Ascending aorta (tissue), 2 donors: Measurements from ENCODE around the gene ANKRD27. TPM values are rescaled to one million over a fixed set of nuclear protein-coding genes. Genes with fewer than 3 reads are reported as not detected.
"Not testable (repeated sequence)": the region's sequence is repeated elsewhere in the genome, so short reads cannot be mapped to it uniquely, and the experiment has no call there.

ENCODE experiments used
- DNase-seq, 2 donors: peaks; one replicate each; pipeline ENCODE4 v3.0.0-alpha.2; 2019; ENCODE audit warnings: low spot score in 2 of 2
- H3K27ac ChIP-seq, 2 donors: fragments of 200-600 bp; sonication (generic); one replicate each; pipeline ENCODE4 v1.5.1; 2016 to 2017; ENCODE audit warnings: mild to moderate bottlenecking in 1 of 2
- H3K27me3 ChIP-seq: fragments of 200-600 bp; sonication (generic); one replicate; pipeline ENCODE4 v1.5.1; 2017
- H3K36me3 ChIP-seq, 2 donors: fragments of 200-600 bp; sonication (generic); one replicate each; pipeline ENCODE4 v1.5.1; 2016
- H3K4me1 ChIP-seq, 2 donors: fragments of 200-600 bp; sonication (generic); one replicate each; pipeline ENCODE4 v1.5.1; 2016 to 2017; ENCODE audit warnings: mild to moderate bottlenecking in 1 of 2
- H3K4me3 ChIP-seq, 2 donors: fragments of 200-600 bp; sonication (generic); one replicate each; pipeline ENCODE4 v1.5.1; 2016 to 2017; ENCODE audit warnings: mild to moderate bottlenecking in 1 of 2
- H3K9me3 ChIP-seq, 2 donors: fragments of 200-600 bp; sonication (generic); one replicate each; pipeline ENCODE4 v1.5.1; 2016
- intact Hi-C: fragments of 100-400 bp; cut with DNase I; formaldehyde crosslinking; loops from one replicate; pipeline ENCODE4 v1.15.1; 2023
- total RNA-seq: library from RNA; depleted of rRNA; stranded (reverse); fragments of >200 nt; gene quantifications from one replicate; pipeline ENCODE4 v1.1.0, GENCODE V29; 2016
- TF ChIP-seq, protein P1 (sequence below), 3 experiments: fragments of 200-600 bp in 2 of 3; fragments of 450-650 bp in 1 of 3; sonication (generic) in 2 of 3; IDR thresholded peaks; one replicate each; pipeline ENCODE4 v1.5.1; 2016 to 2019; ENCODE audit warnings: antibody characterized with exemption in 3 of 3, mild to moderate bottlenecking in 1 of 3, moderate library complexity in 1 of 3

Gene ANKRD27
- total RNA-seq, 1 donor from 2014 or later, result 17.3 TPM

- H3K4me3 ChIP-seq, H3K9me3 ChIP-seq, H3K27ac ChIP-seq, H3K27me3 ChIP-seq, DNase-seq, intact Hi-C loops: not testable (repeated sequence)
- H3K4me1 ChIP-seq, result peaks cover 10 to 15% of the 10 kb centered on the region in 2 donors
- peaks cover 6 to 19% of the 10 kb centered on the region in 2 donors for H3K36me3 ChIP-seq
Observed at GRCh38 chr19:32695506-32695905, 20.5 kb upstream of the ANKRD27 start.

DNA sequence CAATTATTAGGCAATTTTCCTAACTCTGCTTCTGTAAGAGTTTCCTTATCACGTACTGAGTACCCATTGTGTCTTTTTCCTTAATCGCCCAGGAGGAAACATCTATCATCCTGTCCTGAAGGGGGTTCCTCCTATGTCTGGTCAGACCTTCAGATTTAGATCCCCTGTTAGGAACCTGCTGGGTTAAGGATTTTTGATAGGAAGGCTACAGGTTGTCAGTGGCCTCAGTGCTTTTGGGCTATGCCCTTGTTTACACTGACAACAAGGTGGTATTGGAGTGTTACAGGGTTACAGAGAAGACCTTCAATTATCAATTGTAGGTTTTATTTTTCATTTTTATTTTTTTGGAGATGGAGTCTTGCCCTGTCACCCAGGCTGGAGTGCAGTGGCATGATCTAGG lies 19.9 kb upstream of the ANKRD27 start:
- not testable (repeated sequence) for H3K27me3 ChIP-seq, H3K4me3 ChIP-seq, H3K9me3 ChIP-seq, DNase-seq, H3K27ac ChIP-seq
- Histone ChIP-seq H3K4me1 (peaks cover 10 to 15% of the 10 kb centered on the region in 2 donors), H3K36me3 (peaks cover 6 to 16% of the 10 kb centered on the region in 2 donors)
- intact Hi-C loops, result loop anchor here (5.0 kb wide), 2 partner anchors 113 to 482 kb away; partner anchors contain the start of gene PDCD5

GRCh38 chr19:32694316-32694715 lies 19.3 kb upstream of the ANKRD27 start:
- H3K27me3 ChIP-seq, H3K27ac ChIP-seq, H3K9me3 ChIP-seq, DNase-seq: not testable (repeated sequence)
- H3K4me3 ChIP-seq, result peak overlapping the region; percentile 31 to 95
- peaks cover 6 to 10% of the 10 kb centered on the region in 2 donors for H3K36me3 ChIP-seq
- H3K4me1 ChIP-seq, result peaks cover 10 to 15% of the 10 kb centered on the region in 2 donors
- intact Hi-C loops, result loop anchor here (5.0 kb wide), 2 partner anchors 112 to 483 kb away; partner anchors contain the start of gene PDCD5

DNA sequence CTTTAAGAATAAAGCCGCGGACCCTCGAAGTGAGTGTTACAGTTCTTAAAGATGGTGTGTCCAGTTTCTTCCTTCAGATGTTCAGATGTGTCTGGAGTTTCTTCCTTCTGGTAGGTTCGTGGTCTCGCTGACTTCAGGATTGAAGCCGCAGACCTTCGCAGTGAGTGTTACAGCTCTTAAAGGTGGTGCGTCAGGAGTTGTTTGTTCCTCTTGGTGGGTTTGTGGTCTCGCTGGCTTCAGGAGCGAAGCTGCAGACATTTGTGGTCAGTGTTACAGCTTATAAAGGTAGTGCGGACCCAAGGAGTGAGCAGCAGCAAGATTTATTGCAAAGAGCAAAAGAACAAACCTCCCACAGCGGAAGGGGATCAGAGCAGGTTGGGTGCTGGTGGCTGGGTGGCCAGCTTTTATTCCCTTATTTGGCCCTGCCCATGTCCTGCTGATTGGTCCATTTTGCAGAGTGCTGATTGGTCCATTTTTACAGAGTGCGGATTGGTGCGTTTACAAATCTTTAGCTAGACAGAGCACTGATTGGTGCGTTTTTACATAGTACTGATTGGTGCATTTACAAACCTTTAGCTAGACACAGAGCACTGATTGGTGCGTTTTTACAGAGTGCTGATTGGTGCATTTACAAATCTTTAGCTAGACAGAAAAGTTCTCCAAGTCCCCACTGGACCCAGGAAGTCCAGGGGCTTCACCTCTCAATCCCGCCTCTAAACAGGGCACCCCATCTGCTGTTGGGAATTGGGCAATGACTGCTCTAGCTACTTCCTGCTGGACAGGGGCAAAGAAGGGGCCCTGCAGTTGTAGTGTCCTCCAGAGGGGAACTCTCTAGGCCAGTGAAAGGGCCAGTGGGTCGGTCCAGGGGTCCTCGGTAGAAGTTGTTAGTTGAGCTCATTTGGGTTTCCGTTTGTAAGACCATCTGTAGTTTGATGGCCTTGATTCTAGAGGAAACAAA lies 18.4 kb upstream of the ANKRD27 start:
- not testable (repeated sequence) for H3K36me3 ChIP-seq, H3K27ac ChIP-seq, H3K9me3 ChIP-seq, H3K27me3 ChIP-seq, DNase-seq
- Histone ChIP-seq H3K4me3 (peak overlapping the region; percentile 82 to 95), H3K4me1 (peaks cover 10 to 15% of the 10 kb centered on the region in 2 donors)
- intact Hi-C loops, result loop anchor here (5.0 kb wide), 2 partner anchors 111 to 484 kb away; partner anchors contain the start of gene PDCD5

DNA sequence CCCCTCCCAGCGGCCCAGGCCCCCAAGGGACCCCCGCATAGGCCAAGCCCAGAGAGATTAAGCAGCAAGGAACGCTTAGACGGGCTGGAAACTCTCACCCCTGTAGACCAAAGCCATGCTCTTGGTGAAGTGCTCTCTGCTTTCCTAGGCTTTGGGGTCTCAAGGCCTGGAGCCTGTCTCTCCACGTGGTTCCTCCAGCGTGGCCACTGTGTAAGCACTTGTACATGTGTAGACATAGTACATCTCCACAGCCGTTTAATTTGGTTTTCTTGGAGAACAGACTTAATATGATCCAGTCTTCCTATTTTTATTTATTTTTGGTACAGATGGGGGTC lies 17.7 kb upstream of the ANKRD27 start:
- H3K27ac ChIP-seq, result peak overlapping the region; percentile 61 to 86
- H3K36me3 ChIP-seq, result no peaks in the 10 kb centered on the region
- H3K27me3 ChIP-seq, result no peaks in the 10 kb centered on the region
- DNase-seq, result no peak
- intact Hi-C loops, result loop anchor here (5.0 kb wide), 2 partner anchors 110 to 485 kb away; partner anchors contain the start of gene PDCD5
- H3K9me3 ChIP-seq, result no peaks in the 10 kb centered on the region
- TF ChIP-seq, protein P1, sequence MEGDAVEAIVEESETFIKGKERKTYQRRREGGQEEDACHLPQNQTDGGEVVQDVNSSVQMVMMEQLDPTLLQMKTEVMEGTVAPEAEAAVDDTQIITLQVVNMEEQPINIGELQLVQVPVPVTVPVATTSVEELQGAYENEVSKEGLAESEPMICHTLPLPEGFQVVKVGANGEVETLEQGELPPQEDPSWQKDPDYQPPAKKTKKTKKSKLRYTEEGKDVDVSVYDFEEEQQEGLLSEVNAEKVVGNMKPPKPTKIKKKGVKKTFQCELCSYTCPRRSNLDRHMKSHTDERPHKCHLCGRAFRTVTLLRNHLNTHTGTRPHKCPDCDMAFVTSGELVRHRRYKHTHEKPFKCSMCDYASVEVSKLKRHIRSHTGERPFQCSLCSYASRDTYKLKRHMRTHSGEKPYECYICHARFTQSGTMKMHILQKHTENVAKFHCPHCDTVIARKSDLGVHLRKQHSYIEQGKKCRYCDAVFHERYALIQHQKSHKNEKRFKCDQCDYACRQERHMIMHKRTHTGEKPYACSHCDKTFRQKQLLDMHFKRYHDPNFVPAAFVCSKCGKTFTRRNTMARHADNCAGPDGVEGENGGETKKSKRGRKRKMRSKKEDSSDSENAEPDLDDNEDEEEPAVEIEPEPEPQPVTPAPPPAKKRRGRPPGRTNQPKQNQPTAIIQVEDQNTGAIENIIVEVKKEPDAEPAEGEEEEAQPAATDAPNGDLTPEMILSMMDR (IDR thresholded peaks at IDR 0.05), result no peak
- H3K4me1 ChIP-seq, result peaks cover 10 to 15% of the 10 kb centered on the region in 2 donors
- peak overlapping the region; percentile 82 to 95 for H3K4me3 ChIP-seq

GRCh38 chr19:32691952-32692726 lies 17.2 kb upstream of the ANKRD27 start:
- H3K4me3 ChIP-seq, result peak overlapping the region; percentile 82 to 95
- intact Hi-C loops, result loop anchor here (1.0 to 5.0 kb wide), 3 partner anchors 17 to 485 kb away; partner anchors contain the start of genes ANKRD27, PDCD5 and RGS9BP
- H3K27me3 ChIP-seq, result no peaks in the 10 kb centered on the region
- no peaks in the 10 kb centered on the region for H3K36me3 ChIP-seq
- TF ChIP-seq, protein P1 (IDR thresholded peaks at IDR 0.05), result no peak
- H3K4me1 ChIP-seq, result peaks cover 10 to 15% of the 10 kb centered on the region in 2 donors
- H3K9me3 ChIP-seq, result no peaks in the 10 kb centered on the region
- peak in 1 of 2 donors; percentile 81 for DNase-seq
- peak overlapping the region; percentile 61 to 86 for H3K27ac ChIP-seq

GRCh38 chr19:32691291-32691951 lies 16.4 kb upstream of the ANKRD27 start, which contains the start of gene NUDT19:
TSS of gene NUDT19 (plus strand) at chr19:32691821. CDS start at chr19:32691961, 140 bp downstream.
- Histone ChIP-seq H3K27ac (peak within 1 kb of the TSS; percentile 61 to 86), H3K4me3 (peak within 1 kb of the TSS; percentile 82 to 95), H3K9me3 (no peaks in the 10 kb centered on the region), H3K27me3 (no peaks in the 10 kb centered on the region), H3K4me1 (peaks cover 10 to 15% of the 10 kb centered on the region in 2 donors), H3K36me3 (no peaks in the 10 kb centered on the region)
- DNase-seq, result peak; percentile 51 to 91
- TF ChIP-seq, protein P1 (IDR thresholded peaks at IDR 0.05), result no peak
- intact Hi-C loops, result loop anchor here (1.0 to 5.0 kb wide), 3 partner anchors 16 to 486 kb away; partner anchors contain the start of genes ANKRD27, PDCD5 and RGS9BP
